HG03139 (cell line): ENCODE results near the gene TXN2.
"Not testable (repeated sequence)": the region's sequence is repeated elsewhere in the genome, so short reads cannot be mapped to it uniquely, and the experiment has no call there.

Experiments
- ATAC-seq: cut with Tn5 transposase; IDR thresholded peaks from one replicate; pipeline ENCODE4 v1.9.1; 2021; ENCODE audit not compliant: unreplicated experiment

The TXN2 gene

GRCh38 chr22:36432592-36433317 lies 48.7 kb downstream of the TXN2 start:
- ATAC-seq: no peak

GRCh38 chr22:36431977-36432376 lies 49.5 kb downstream of the TXN2 start:
- ATAC-seq: no peak

GRCh38 chr22:36430863-36431262 lies 50.6 kb downstream of the TXN2 start:
- no peak for ATAC-seq

- ATAC-seq: not testable (repeated sequence)
Observed at GRCh38 chr22:36427952-36428351, 53.5 kb downstream of the TXN2 start.

- ATAC-seq: no peak
Observed at GRCh38 chr22:36425977-36426523, 55.4 kb downstream of the TXN2 start.

- ATAC-seq: no peak
Observed at GRCh38 chr22:36424901-36425579, 56.4 kb downstream of the TXN2 start.

- ATAC-seq: not testable (repeated sequence)
Observed at GRCh38 chr22:36424466-36424865, 57.0 kb downstream of the TXN2 start.

GRCh38 chr22:36423461-36424404 lies 57.7 kb downstream of the TXN2 start:
- ATAC-seq: no peak

GRCh38 chr22:36422287-36423014 lies 59.0 kb downstream of the TXN2 start:
- no peak for ATAC-seq

GRCh38 chr22:36419912-36420882 lies 61.2 kb downstream of the TXN2 start:
- no peak for ATAC-seq

GRCh38 chr22:36419177-36419911 lies 62.1 kb downstream of the TXN2 start:
- ATAC-seq: no peak

- no peak for ATAC-seq
Observed at GRCh38 chr22:36417281-36417686, 64.2 kb downstream of the TXN2 start.
